ENCODE results near the gene GULP1.

DNA sequence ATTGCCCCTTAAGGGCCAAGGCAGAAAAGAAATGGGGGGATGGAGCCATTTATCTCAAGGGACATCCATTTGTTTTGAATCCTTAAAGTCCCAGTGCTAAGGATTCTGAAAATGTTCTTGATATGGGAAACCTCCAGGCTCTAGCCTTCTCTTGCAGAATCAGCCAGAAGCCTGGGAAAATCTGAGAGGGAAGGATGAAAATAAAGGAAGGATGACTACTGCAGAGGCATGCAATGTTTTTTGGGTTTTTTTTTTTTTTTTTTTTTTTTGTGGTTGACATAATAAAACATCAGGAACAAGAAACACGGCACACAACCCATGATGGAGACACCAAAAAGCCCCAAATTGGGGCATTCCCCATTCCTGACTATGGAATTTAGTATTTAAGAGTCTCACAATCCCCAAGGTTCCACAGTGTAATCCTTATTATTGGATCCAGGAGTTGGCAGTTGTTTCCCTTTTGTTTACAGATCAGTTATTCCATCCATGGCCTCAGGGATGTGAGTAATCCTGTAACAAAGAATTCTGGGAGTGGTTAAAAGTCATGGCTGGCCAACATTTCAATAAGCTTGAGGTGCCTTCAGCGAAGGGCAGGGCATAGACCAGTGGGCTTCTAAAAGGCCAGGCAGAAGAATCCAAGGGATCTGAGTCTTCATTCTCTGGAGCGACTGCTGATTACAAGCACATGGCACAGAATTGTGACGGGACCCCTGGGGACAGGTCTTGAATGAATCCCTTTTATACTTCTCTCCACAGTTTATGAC lies 337.5 kb downstream of the GULP1 start:
- TF ChIP-seq, protein P1, sequence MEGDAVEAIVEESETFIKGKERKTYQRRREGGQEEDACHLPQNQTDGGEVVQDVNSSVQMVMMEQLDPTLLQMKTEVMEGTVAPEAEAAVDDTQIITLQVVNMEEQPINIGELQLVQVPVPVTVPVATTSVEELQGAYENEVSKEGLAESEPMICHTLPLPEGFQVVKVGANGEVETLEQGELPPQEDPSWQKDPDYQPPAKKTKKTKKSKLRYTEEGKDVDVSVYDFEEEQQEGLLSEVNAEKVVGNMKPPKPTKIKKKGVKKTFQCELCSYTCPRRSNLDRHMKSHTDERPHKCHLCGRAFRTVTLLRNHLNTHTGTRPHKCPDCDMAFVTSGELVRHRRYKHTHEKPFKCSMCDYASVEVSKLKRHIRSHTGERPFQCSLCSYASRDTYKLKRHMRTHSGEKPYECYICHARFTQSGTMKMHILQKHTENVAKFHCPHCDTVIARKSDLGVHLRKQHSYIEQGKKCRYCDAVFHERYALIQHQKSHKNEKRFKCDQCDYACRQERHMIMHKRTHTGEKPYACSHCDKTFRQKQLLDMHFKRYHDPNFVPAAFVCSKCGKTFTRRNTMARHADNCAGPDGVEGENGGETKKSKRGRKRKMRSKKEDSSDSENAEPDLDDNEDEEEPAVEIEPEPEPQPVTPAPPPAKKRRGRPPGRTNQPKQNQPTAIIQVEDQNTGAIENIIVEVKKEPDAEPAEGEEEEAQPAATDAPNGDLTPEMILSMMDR (IDR thresholded peaks at IDR 0.05) = no peak
- TF ChIP-seq POLR2AphosphoS5 (IDR thresholded peaks at IDR 0.05; ENCODE audit: insufficient read depth in 1 of 2, low read depth in 1 of 2) (no peak), POLR2A (IDR thresholded peaks at IDR 0.05) (no peak)

Data from vagina (tissue), 2 donors.